Endodermal cell (in vitro differentiated cells): Measurements from ENCODE around the gene ZNF668. TPM values are rescaled to one million over a fixed set of nuclear protein-coding genes. Genes with fewer than 3 reads are reported as not detected.

Experiments used
- DNase-seq: peaks from one replicate; pipeline ENCODE4 v3.0.0-alpha.2; 2017
- H3K27ac ChIP-seq: 2 replicates; pipeline ENCODE4 v1.5.1; 2013; ENCODE audit warnings: mild to moderate bottlenecking, low read depth, low read length, moderate library complexity
- H3K27me3 ChIP-seq: 2 replicates; pipeline ENCODE4 v1.6.1; 2013; ENCODE audit warnings: mild to moderate bottlenecking, low read length, moderate library complexity; ENCODE audit not compliant: insufficient read depth, control insufficient read depth, poor library complexity, severe bottlenecking
- H3K36me3 ChIP-seq: 2 replicates; pipeline ENCODE4 v1.7.0; 2013; ENCODE audit warnings: mild to moderate bottlenecking, low read length, moderate library complexity; ENCODE audit not compliant: control insufficient read depth, insufficient read depth
- H3K4me1 ChIP-seq: one replicate; pipeline ENCODE4 v1.7.0; 2013; ENCODE audit warnings: low read length; ENCODE audit not compliant: control insufficient read depth, insufficient read depth
- H3K4me3 ChIP-seq: 2 replicates; pipeline ENCODE4 v1.5.1; 2013; ENCODE audit warnings: mild to moderate bottlenecking, low read length, moderate library complexity
- H3K9ac ChIP-seq: 2 replicates; pipeline ENCODE4 v1.6.1; 2013; ENCODE audit warnings: mild to moderate bottlenecking, low read length, moderate library complexity; ENCODE audit not compliant: poor library complexity, severe bottlenecking; ENCODE audit errors: extremely low read depth
- H3K9me3 ChIP-seq: 2 replicates; pipeline ENCODE4 v1.6.1; 2013; ENCODE audit warnings: mild to moderate bottlenecking, low read length, moderate library complexity; ENCODE audit not compliant: control insufficient read depth
- H3K27ac Mint-ChIP-seq: 2 replicates; pipeline ENCODE4 v1.8.0; 2020; ENCODE audit warnings: mixed read lengths
- H3K27me3 Mint-ChIP-seq: 2 replicates; pipeline ENCODE4 v1.8.0; 2021; ENCODE audit warnings: mild to moderate bottlenecking, mixed read lengths; ENCODE audit not compliant: insufficient read depth
- H3K36me3 Mint-ChIP-seq: 2 replicates; pipeline ENCODE4 v1.8.0; 2020; ENCODE audit warnings: low read depth, mixed read lengths
- H3K4me1 Mint-ChIP-seq: 2 replicates; pipeline ENCODE4 v1.8.0; 2020; ENCODE audit warnings: mixed read lengths
- H3K4me3 Mint-ChIP-seq: 2 replicates; pipeline ENCODE4 v1.8.0; 2020; ENCODE audit warnings: mild to moderate bottlenecking, moderate library complexity, mixed read lengths
- H3K9me3 Mint-ChIP-seq: 2 replicates; pipeline ENCODE4 v1.8.0; 2020; ENCODE audit warnings: mild to moderate bottlenecking, mixed read lengths
- WGBS, 2 experiments: methylation state at CpG; one replicate each; pipeline versions ENCODE4 v1.1.5 to v1.1.7; 2013; ENCODE audit warnings: missing lambda C conversion rate in 2 of 2, mixed read lengths in 1 of 2; ENCODE audit not compliant: insufficient coverage in 1 of 2, insufficient read length in 1 of 2; 5-methylcytosine and 5-hydroxymethylcytosine counted together
- total RNA-seq, 2 donors: library from RNA; stranded (reverse); fragmentation: NEBNext Ultra II Directional in 1 of 2; extraction: Animal tissue kit (Norgen Biotek cat#: 25700) in 1 of 2; gene quantifications; 2 replicates in 1 of 2; 3 replicates in 1 of 2; pipeline ENCODE4 v1.2.1, GENCODE V29; 2021
- TF ChIP-seq, protein P1 (sequence below): fragments of 200-600 bp; sonication (generic); conservative IDR thresholded peaks from 2 replicates; pipeline ENCODE4 v1.5.0; 2021; ENCODE audit warnings: antibody characterized with exemption, mild to moderate bottlenecking

Gene ZNF668
- total RNA-seq, 2 donors from 2014 or later, result 11.2 to 12.6 TPM

DNA sequence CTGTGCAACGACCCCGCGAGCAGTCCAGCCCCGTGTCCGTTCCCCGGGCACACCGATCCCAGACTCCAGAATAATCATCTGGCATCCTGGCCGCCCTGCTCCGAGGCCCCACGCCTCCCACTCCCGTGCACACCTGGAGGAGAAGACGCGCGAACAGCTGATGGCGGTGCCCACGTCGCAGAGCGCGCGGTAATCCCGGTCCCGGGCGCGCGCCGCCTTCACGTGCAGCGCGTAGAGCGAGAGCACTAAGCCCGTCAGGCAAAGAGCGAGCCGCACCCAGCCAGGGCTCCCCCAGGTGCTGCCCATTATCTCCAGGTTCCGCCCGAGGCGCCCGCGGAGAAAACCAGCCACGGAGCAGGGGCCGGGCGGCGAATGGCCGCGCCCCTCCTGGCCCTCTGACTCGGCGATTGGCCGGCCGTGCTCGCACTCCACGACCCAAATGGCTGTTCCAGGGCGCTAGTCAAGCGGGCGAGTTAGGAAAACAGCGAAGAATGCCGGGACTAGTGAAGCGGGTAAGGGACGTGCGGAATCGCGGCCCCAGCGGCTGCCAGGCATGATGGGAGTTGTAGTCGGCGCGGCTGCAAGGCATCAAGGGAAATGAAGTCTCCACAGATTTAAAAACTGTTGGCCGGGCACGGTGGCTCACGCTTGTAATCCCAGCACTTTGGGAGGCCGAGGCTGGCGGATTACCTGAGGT lies 20.5 kb upstream of the ZNF668 start, which contains the start of gene VKORC1:
TSS of gene VKORC1 (minus strand) at position 374 of the 697 bp plus-strand sequence. CDS start at position 306, 68 bp downstream.
- peak within 1 kb of the TSS; percentile 80 for H3K4me3 Mint-ChIP-seq
- 0 to 3% methylated on average over 26 to 69 of the region's 69 CpGs for WGBS, 2 experiments
- H3K27me3 ChIP-seq, result no peaks in the 10 kb centered on the region
- H3K27ac ChIP-seq, result peak within 1 kb of the TSS; percentile 77
- H3K9me3 Mint-ChIP-seq, result no peaks in the 10 kb centered on the region
- DNase-seq, result peak; percentile 98
- peaks cover 14% of the 10 kb centered on the region for H3K36me3 Mint-ChIP-seq
- TF ChIP-seq, protein P1, sequence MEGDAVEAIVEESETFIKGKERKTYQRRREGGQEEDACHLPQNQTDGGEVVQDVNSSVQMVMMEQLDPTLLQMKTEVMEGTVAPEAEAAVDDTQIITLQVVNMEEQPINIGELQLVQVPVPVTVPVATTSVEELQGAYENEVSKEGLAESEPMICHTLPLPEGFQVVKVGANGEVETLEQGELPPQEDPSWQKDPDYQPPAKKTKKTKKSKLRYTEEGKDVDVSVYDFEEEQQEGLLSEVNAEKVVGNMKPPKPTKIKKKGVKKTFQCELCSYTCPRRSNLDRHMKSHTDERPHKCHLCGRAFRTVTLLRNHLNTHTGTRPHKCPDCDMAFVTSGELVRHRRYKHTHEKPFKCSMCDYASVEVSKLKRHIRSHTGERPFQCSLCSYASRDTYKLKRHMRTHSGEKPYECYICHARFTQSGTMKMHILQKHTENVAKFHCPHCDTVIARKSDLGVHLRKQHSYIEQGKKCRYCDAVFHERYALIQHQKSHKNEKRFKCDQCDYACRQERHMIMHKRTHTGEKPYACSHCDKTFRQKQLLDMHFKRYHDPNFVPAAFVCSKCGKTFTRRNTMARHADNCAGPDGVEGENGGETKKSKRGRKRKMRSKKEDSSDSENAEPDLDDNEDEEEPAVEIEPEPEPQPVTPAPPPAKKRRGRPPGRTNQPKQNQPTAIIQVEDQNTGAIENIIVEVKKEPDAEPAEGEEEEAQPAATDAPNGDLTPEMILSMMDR, result no peak
- H3K4me1 ChIP-seq, result no peaks in the 10 kb centered on the region
- peaks cover 3% of the 10 kb centered on the region for H3K4me1 Mint-ChIP-seq
- peaks cover under 1% of the 10 kb centered on the region for H3K27me3 Mint-ChIP-seq
- H3K4me3 ChIP-seq, result peak within 1 kb of the TSS; percentile 95
- H3K9me3 ChIP-seq, result no peaks in the 10 kb centered on the region
- H3K36me3 ChIP-seq, result peaks cover 20% of the 10 kb centered on the region
- H3K9ac ChIP-seq, result peak within 1 kb of the TSS; percentile 77
- peak within 1 kb of the TSS; percentile 69 for H3K27ac Mint-ChIP-seq

DNA sequence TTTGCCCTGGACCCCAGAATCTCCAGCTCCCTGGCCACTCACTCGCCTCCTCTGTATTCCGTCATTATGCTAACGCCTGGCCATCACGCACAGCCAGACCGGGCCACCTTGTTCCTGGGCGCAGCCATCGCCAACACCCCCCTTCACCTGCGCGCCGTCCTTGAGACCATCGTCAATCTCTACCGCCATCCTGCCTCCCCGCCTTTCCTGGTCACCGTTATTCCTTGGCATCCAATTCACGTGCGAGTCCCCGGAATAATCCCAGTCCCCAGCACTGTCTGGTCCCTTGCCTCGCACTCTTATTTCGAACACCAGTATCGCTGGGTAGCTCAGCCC lies 20.0 kb upstream of the ZNF668 start:
- 0% methylated on average over 14 to 20 of the region's 20 CpGs for WGBS, 2 experiments
- no peaks in the 10 kb centered on the region for H3K27me3 ChIP-seq
- H3K27ac ChIP-seq, result peak overlapping the region; percentile 77
- no peaks in the 10 kb centered on the region for H3K9me3 ChIP-seq
- DNase-seq, result peak; percentile 73
- Mint-ChIP-seq H3K27me3 (no peaks in the 10 kb centered on the region), H3K4me1 (peaks cover 3% of the 10 kb centered on the region), H3K9me3 (no peaks in the 10 kb centered on the region), H3K27ac (peak overlapping the region; percentile 69), H3K36me3 (peaks cover 14% of the 10 kb centered on the region), H3K4me3 (peak overlapping the region; percentile 80)
- H3K4me1 ChIP-seq, result no peaks in the 10 kb centered on the region
- TF ChIP-seq, protein P1, result no peak
- H3K9ac ChIP-seq, result peak overlapping the region; percentile 77
- peaks cover 20% of the 10 kb centered on the region for H3K36me3 ChIP-seq
- peak overlapping the region; percentile 95 for H3K4me3 ChIP-seq

DNA sequence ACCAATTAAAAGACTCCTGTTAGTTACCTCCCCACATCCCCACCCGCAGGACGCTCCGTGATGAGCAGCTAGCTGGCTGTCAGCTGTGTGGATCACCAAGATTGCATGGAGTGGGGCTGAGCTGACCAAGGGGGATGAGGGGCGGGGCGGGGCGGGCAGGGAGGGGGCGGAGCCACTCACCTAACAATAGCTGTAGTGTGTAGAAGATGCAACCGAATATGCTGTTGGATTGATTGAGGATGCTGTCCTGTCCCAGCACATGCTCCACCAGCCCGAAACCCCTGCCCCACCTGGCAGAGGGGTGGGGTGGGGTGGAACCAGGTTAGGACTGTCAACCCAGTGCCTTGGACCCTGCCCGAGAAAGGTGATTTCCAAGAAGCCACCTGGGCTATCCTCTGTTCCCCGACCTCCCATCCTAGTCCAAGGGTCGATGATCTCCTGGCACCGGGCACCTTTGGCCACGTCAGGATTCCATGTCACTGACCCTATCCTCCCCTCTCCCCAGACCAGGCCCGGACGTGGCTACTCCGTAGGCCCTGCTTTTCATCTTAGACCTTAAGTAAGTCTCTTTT lies 19.2 kb upstream of the ZNF668 start:
- H3K36me3 ChIP-seq, result peaks cover 20% of the 10 kb centered on the region
- H3K4me3 ChIP-seq, result peak overlapping the region; percentile 95
- no peaks in the 10 kb centered on the region for H3K4me1 ChIP-seq
- H3K27ac ChIP-seq, result no peak overlapping the region
- H3K27me3 Mint-ChIP-seq, result no peaks in the 10 kb centered on the region
- H3K9me3 ChIP-seq, result no peaks in the 10 kb centered on the region
- 17 to 30% methylated on average over 2 to 13 of the region's 17 CpGs for WGBS, 2 experiments
- peaks cover 3% of the 10 kb centered on the region for H3K4me1 Mint-ChIP-seq
- H3K36me3 Mint-ChIP-seq, result peaks cover 14% of the 10 kb centered on the region
- H3K4me3 Mint-ChIP-seq, result peak overlapping the region; percentile 80
- H3K27ac Mint-ChIP-seq, result peak overlapping the region; percentile 62
- TF ChIP-seq, protein P1, result no peak
- DNase-seq, result peak; percentile 87
- no peak overlapping the region for H3K9ac ChIP-seq
- no peaks in the 10 kb centered on the region for H3K27me3 ChIP-seq
- H3K9me3 Mint-ChIP-seq, result no peaks in the 10 kb centered on the region
